HFFc6 (cell line): ENCODE measurements around the gene PIK3C2B. TPM values are rescaled to one million over a fixed set of nuclear protein-coding genes. Genes with fewer than 3 reads are reported as not detected.

Source experiments
- DNase-seq: peaks from one replicate; pipeline ENCODE4 v3.0.0-alpha.2; 2018
- H3K27ac Mint-ChIP-seq: 2 replicates; pipeline ENCODE4 v1.8.0; 2020; ENCODE audit warnings: mild to moderate bottlenecking, mixed read lengths
- H3K27me3 Mint-ChIP-seq: 2 replicates; pipeline ENCODE4 v1.8.0; 2021; ENCODE audit warnings: mild to moderate bottlenecking, moderate library complexity, mixed read lengths; ENCODE audit not compliant: insufficient read depth
- H3K36me3 Mint-ChIP-seq: 2 replicates; pipeline ENCODE4 v1.8.0; 2021; ENCODE audit warnings: low read depth, mixed read lengths
- H3K4me1 Mint-ChIP-seq: 2 replicates; pipeline ENCODE4 v1.8.0; 2020; ENCODE audit warnings: low read depth, mixed read lengths
- H3K4me3 Mint-ChIP-seq: 2 replicates; pipeline ENCODE4 v1.8.0; 2020; ENCODE audit warnings: mild to moderate bottlenecking, moderate library complexity, mixed read lengths
- H3K9me3 Mint-ChIP-seq: 2 replicates; pipeline ENCODE4 v1.8.0; 2020; ENCODE audit warnings: mild to moderate bottlenecking, mixed read lengths
- total RNA-seq, 6 experiments: library from RNA; stranded (reverse); fragmentation: NEBNext Ultra II Directional; extraction: Animal tissue kit (Norgen Biotek cat#: 25700); gene quantifications; 2 replicates in 1 of 6; 3 replicates in 5 of 6; pipeline ENCODE4 v1.2.3, GENCODE V29; 2021
- TF ChIP-seq, protein P1 (sequence below): fragments of 200-600 bp; sonication (generic); IDR thresholded peaks from 2 replicates; pipeline ENCODE4 v1.5.0; 2021; ENCODE audit warnings: antibody characterized with exemption, mild to moderate bottlenecking

PIK3C2B gene
- total RNA-seq, 6 experiments from 2014 or later, result 1.6 to 3.2 (median 2.0) TPM

DNA sequence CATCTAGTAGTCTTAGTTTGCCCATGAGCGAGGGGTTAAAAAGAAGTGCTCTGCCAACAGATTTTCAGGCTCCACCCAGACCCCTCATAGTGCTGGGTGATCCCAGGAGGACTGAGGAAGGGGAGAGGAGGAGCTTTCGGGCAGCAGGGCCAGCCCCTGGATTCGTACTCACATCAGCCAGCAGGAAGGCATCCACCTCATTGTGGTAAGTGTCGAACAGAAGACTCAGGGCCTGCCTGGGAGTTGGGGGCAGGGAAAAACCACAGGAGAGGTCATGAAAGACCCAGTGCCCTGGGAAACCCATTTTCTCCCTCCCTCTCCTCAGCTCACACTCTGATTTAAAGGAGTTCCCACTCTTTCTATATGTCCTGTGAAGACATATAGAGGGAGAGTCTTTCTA lies 34.9 kb downstream of the PIK3C2B start:
- Mint-ChIP-seq H3K4me3 (no peak overlapping the region), H3K4me1 (no peaks in the 10 kb centered on the region), H3K27ac (no peak overlapping the region)

DNA sequence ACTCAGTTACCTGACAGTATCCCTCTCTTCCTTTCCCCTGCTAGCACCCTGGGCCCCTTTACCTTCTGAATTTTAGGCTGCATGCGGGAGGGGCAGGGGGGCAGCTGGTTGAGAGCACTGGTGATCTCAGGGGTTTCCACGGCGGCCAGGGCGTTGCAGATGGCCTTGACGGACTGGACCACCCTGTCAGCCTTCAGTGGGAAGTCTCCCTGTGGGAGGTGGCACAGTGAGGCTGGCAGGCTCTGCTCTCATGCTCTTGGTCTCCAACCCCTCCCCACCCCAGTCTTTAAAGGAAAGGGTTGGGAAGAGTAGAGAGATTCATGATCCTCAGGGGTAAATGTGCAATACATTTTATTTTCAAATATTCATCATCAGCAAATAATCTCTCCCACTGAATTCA lies 36.9 kb downstream of the PIK3C2B start:
- Mint-ChIP-seq H3K4me1 (no peaks in the 10 kb centered on the region), H3K4me3 (no peak overlapping the region), H3K27me3 (peaks cover 19% of the 10 kb centered on the region), H3K27ac (no peak overlapping the region), H3K9me3 (no peaks in the 10 kb centered on the region), H3K36me3 (no peaks in the 10 kb centered on the region)
- TF ChIP-seq, protein P1, sequence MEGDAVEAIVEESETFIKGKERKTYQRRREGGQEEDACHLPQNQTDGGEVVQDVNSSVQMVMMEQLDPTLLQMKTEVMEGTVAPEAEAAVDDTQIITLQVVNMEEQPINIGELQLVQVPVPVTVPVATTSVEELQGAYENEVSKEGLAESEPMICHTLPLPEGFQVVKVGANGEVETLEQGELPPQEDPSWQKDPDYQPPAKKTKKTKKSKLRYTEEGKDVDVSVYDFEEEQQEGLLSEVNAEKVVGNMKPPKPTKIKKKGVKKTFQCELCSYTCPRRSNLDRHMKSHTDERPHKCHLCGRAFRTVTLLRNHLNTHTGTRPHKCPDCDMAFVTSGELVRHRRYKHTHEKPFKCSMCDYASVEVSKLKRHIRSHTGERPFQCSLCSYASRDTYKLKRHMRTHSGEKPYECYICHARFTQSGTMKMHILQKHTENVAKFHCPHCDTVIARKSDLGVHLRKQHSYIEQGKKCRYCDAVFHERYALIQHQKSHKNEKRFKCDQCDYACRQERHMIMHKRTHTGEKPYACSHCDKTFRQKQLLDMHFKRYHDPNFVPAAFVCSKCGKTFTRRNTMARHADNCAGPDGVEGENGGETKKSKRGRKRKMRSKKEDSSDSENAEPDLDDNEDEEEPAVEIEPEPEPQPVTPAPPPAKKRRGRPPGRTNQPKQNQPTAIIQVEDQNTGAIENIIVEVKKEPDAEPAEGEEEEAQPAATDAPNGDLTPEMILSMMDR, result no peak
- no peak for DNase-seq

More for the DNA sequence above, 34.9 kb downstream of the PIK3C2B start:
- peaks cover 16% of the 10 kb centered on the region for H3K27me3 Mint-ChIP-seq
- H3K9me3 Mint-ChIP-seq, result no peaks in the 10 kb centered on the region
- no peaks in the 10 kb centered on the region for H3K36me3 Mint-ChIP-seq
- TF ChIP-seq, protein P1, result no peak
- no peak for DNase-seq

DNA sequence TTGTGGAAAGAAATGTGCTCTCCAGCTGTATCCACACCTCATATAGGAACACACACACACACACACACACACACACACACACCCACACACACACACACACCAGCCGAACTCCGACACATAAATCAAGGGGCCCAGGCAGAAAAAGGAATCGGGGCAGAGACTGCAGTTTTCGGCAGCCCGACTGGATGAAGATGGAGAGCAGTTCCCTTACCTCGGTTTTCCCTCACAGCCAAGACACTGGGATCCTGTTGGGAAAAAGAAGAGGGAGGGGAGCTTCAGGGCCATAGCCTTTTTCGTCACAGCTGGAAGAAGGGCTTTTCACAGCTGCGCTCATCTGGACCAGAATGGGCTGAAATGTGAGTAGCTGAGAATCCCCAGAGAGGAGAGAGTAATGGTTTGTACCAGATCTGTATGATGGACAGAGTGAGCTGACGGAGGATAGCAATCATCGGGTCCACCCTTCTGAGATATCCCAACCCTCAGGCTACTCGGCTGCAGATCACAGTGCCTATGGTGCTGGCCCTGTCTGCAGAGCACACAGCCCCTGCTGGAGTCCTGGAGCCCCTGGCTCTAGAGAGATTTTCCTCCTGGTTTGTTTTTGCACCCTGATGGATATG lies 37.7 kb downstream of the PIK3C2B start:
- Mint-ChIP-seq H3K27me3 (peaks cover 21% of the 10 kb centered on the region), H3K27ac (no peak overlapping the region), H3K4me3 (no peak overlapping the region), H3K9me3 (no peaks in the 10 kb centered on the region), H3K36me3 (no peaks in the 10 kb centered on the region), H3K4me1 (no peaks in the 10 kb centered on the region)
- no peak for DNase-seq
- TF ChIP-seq, protein P1, result no peak

DNA sequence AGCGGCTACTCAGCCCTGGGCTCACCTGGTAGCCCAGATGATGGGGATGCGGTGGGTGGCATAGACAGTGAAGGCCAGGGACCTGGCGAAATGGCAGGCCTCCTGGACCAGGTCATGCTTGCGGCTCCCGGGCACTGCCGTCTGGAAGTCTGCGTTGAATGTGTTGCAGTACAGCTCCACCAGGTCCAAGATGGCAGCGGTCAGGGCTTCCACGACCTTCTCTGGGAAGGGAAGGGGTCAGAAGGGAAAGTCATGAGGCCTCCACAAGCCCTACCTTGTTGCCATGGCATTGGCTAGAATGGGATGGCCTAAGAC lies 38.8 kb downstream of the PIK3C2B start:
- TF ChIP-seq, protein P1, result no peak
- no peak for DNase-seq
- Mint-ChIP-seq H3K27ac (no peak overlapping the region), H3K27me3 (peaks cover 16% of the 10 kb centered on the region), H3K9me3 (no peaks in the 10 kb centered on the region), H3K4me1 (no peaks in the 10 kb centered on the region), H3K4me3 (no peak overlapping the region), H3K36me3 (no peaks in the 10 kb centered on the region)

DNA sequence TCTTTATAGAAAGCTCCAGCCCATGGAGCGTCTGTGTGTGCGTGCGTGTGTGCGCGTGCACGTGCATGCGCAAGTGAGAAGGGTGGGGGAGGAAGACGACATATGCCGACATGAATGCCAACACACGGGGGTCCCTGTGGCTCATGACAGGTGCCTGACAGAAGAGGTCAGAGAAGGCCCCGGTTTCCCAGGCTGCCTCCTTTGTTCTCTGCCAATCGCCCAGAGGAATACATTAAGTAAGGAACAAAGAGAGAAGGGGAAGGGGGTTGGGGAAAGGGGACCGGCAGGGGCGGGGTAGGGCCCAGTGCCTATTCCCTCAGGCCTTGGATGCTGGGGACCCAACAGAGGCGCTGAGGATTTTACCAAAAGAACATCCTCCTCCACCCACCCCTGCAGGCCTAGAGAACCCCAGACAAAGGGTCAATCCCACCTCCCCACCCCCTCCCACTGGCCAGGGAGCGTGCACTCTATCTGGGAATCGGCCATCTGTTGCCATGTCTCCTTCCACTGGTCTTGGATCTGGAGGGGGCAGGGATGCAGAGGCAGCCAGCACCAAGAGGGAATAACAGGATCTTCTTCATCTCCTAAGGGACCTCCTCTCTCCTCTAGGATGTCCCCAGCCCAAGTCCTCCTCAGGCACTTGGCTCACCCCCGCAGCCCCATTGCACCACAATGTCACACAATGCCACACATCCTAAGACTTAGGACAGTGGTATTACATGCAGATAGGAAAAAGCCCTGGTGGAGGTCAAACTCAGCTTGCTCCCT lies 39.4 kb downstream of the PIK3C2B start:
- Mint-ChIP-seq H3K9me3 (no peaks in the 10 kb centered on the region), H3K4me3 (no peak overlapping the region), H3K27ac (no peak overlapping the region), H3K36me3 (no peaks in the 10 kb centered on the region), H3K4me1 (no peaks in the 10 kb centered on the region), H3K27me3 (peaks cover 12% of the 10 kb centered on the region)
- no peak for DNase-seq
- TF ChIP-seq, protein P1, result no peak
